ENCODE data around the gene IFNL2.
A peak's percentile ranks its signal among the peaks of the same experiment; 100 is the strongest.

IFNL2 gene

GRCh38 chr19:39253374-39254149, 14.6 kb upstream of the IFNL2 start:
- H3K9ac ChIP-seq (ENCODE audit: insufficient read length, low read depth): no peak overlapping the region
- TF ChIP-seq YY1 (IDR thresholded peaks at IDR 0.05; ENCODE audit: insufficient read depth, insufficient read length): no peak
- TF ChIP-seq SUZ12 (IDR thresholded peaks at IDR 0.05; ENCODE audit: extremely low read depth, insufficient read depth, insufficient read length): no peak
- TF ChIP-seq ZNF274 (IDR thresholded peaks at IDR 0.05; ENCODE audit: low read depth, low read length): no peak
- no peaks in the 10 kb centered on the region for H3K36me3 ChIP-seq (ENCODE audit: insufficient read depth, insufficient read length, low read length)
- DNase-seq (ENCODE audit: low read depth, low spot score): no peak
- no peak overlapping the region for H3K4me3 ChIP-seq (ENCODE audit: insufficient read length, low read depth)
- no peaks in the 10 kb centered on the region for H3K9me3 ChIP-seq (ENCODE audit: insufficient read depth, low read length)
- no peaks in the 10 kb centered on the region for H3K4me1 ChIP-seq (ENCODE audit: insufficient read depth, insufficient read length)
- peaks cover 4% of the 10 kb centered on the region for H3K27me3 ChIP-seq (ENCODE audit: insufficient read depth, insufficient read length)

- DNase-seq (ENCODE audit: low read depth, low spot score): no peak
- H3K4me1 ChIP-seq (ENCODE audit: insufficient read depth, insufficient read length): no peaks in the 10 kb centered on the region
- H3K27me3 ChIP-seq (ENCODE audit: insufficient read depth, insufficient read length): peaks cover 4% of the 10 kb centered on the region
- no peaks in the 10 kb centered on the region for H3K9me3 ChIP-seq (ENCODE audit: insufficient read depth, low read length)
- H3K9ac ChIP-seq (ENCODE audit: insufficient read length, low read depth): no peak overlapping the region
- H3K36me3 ChIP-seq (ENCODE audit: insufficient read depth, insufficient read length, low read length): no peaks in the 10 kb centered on the region
- H3K4me3 ChIP-seq (ENCODE audit: insufficient read length, low read depth): no peak overlapping the region
- TF ChIP-seq YY1 (IDR thresholded peaks at IDR 0.05; ENCODE audit: insufficient read depth, insufficient read length) (no peak), ZNF274 (IDR thresholded peaks at IDR 0.05; ENCODE audit: low read depth, low read length) (no peak)
Measured at GRCh38 chr19:39254531-39255345, 13.5 kb upstream of the IFNL2 start.

- peaks cover 9% of the 10 kb centered on the region for H3K27me3 ChIP-seq (ENCODE audit: insufficient read depth, insufficient read length)
Measured at GRCh38 chr19:39257227-39257626, 11.0 kb upstream of the IFNL2 start.

GRCh38 chr19:39261704-39262103, 6.5 kb upstream of the IFNL2 start:
- Histone ChIP-seq H3K9ac (ENCODE audit: insufficient read length, low read depth) (no peak overlapping the region), H3K36me3 (ENCODE audit: insufficient read depth, insufficient read length, low read length) (no peaks in the 10 kb centered on the region), H3K27me3 (ENCODE audit: insufficient read depth, insufficient read length) (peaks cover 42% of the 10 kb centered on the region), H3K9me3 (ENCODE audit: insufficient read depth, low read length) (no peaks in the 10 kb centered on the region), H3K4me1 (ENCODE audit: insufficient read depth, insufficient read length) (peaks cover 7% of the 10 kb centered on the region), H3K4me3 (ENCODE audit: insufficient read length, low read depth) (no peak overlapping the region)
- TF ChIP-seq ZNF274 (IDR thresholded peaks at IDR 0.05; ENCODE audit: low read depth, low read length) (no peak), SUZ12 (IDR thresholded peaks at IDR 0.05; ENCODE audit: extremely low read depth, insufficient read depth, insufficient read length) (no peak), YY1 (IDR thresholded peaks at IDR 0.05; ENCODE audit: insufficient read depth, insufficient read length) (no peak)
- DNase-seq (ENCODE audit: low read depth, low spot score): no peak

More at GRCh38 chr19:39257227-39257626, 11.0 kb upstream of the IFNL2 start:
- no peak for TF ChIP-seq ZNF274 (IDR thresholded peaks at IDR 0.05; ENCODE audit: low read depth, low read length)
- TF ChIP-seq YY1 (IDR thresholded peaks at IDR 0.05; ENCODE audit: insufficient read depth, insufficient read length): no peak
- no peak for TF ChIP-seq SUZ12 (IDR thresholded peaks at IDR 0.05; ENCODE audit: extremely low read depth, insufficient read depth, insufficient read length)
- H3K4me1 ChIP-seq (ENCODE audit: insufficient read depth, insufficient read length): no peaks in the 10 kb centered on the region
- no peak overlapping the region for H3K9ac ChIP-seq (ENCODE audit: insufficient read length, low read depth)
- DNase-seq (ENCODE audit: low read depth, low spot score): no peak
- no peaks in the 10 kb centered on the region for H3K36me3 ChIP-seq (ENCODE audit: insufficient read depth, insufficient read length, low read length)
- no peaks in the 10 kb centered on the region for H3K9me3 ChIP-seq (ENCODE audit: insufficient read depth, low read length)
- no peak overlapping the region for H3K4me3 ChIP-seq (ENCODE audit: insufficient read length, low read depth)

- H3K27me3 ChIP-seq (ENCODE audit: insufficient read depth, insufficient read length): peaks cover 42% of the 10 kb centered on the region
- no peak for DNase-seq (ENCODE audit: low read depth, low spot score)
Measured at GRCh38 chr19:39262496-39262895, 5.7 kb upstream of the IFNL2 start.

GRCh38 chr19:39263912-39264305, 4.3 kb upstream of the IFNL2 start:
- no peak for DNase-seq (ENCODE audit: low read depth, low spot score)
- Histone ChIP-seq H3K9me3 (ENCODE audit: insufficient read depth, low read length) (no peaks in the 10 kb centered on the region), H3K4me3 (ENCODE audit: insufficient read length, low read depth) (peak overlapping the region; percentile 21), H3K4me1 (ENCODE audit: insufficient read depth, insufficient read length) (peaks cover 7% of the 10 kb centered on the region), H3K27me3 (ENCODE audit: insufficient read depth, insufficient read length) (peaks cover 42% of the 10 kb centered on the region), H3K9ac (ENCODE audit: insufficient read length, low read depth) (peak overlapping the region; percentile 26), H3K36me3 (ENCODE audit: insufficient read depth, insufficient read length, low read length) (no peaks in the 10 kb centered on the region)
- TF ChIP-seq YY1 (IDR thresholded peaks at IDR 0.05; ENCODE audit: insufficient read depth, insufficient read length) (no peak), SUZ12 (IDR thresholded peaks at IDR 0.05; ENCODE audit: extremely low read depth, insufficient read depth, insufficient read length) (no peak)

More at GRCh38 chr19:39262496-39262895, 5.7 kb upstream of the IFNL2 start:
- Histone ChIP-seq H3K4me3 (ENCODE audit: insufficient read length, low read depth) (no peak overlapping the region), H3K36me3 (ENCODE audit: insufficient read depth, insufficient read length, low read length) (no peaks in the 10 kb centered on the region), H3K4me1 (ENCODE audit: insufficient read depth, insufficient read length) (peaks cover 7% of the 10 kb centered on the region), H3K9me3 (ENCODE audit: insufficient read depth, low read length) (no peaks in the 10 kb centered on the region), H3K9ac (ENCODE audit: insufficient read length, low read depth) (no peak overlapping the region)
- TF ChIP-seq ZNF274 (IDR thresholded peaks at IDR 0.05; ENCODE audit: low read depth, low read length) (no peak), YY1 (IDR thresholded peaks at IDR 0.05; ENCODE audit: insufficient read depth, insufficient read length) (no peak), SUZ12 (IDR thresholded peaks at IDR 0.05; ENCODE audit: extremely low read depth, insufficient read depth, insufficient read length) (no peak)

Measured in NT2/D1 (cell line).